Tibial nerve (tissue), 4 donors: ENCODE measurements around the gene TAS2R1.

Experiments used
- EP300 ChIP-seq, 2 donors: sonication (generic); formaldehyde crosslinking; IDR thresholded peaks; one replicate each; pipeline ENCODE4 v1.6.1; 2017; ENCODE audit warnings: antibody characterized with exemption in 2 of 2, mild to moderate bottlenecking in 1 of 2
- POLR2A ChIP-seq, 2 donors: fragments of 450-650 bp; IDR thresholded peaks; one replicate each; pipeline ENCODE4 v1.6.1; 2017; ENCODE audit warnings: antibody characterized with exemption in 2 of 2, mild to moderate bottlenecking in 2 of 2, moderate library complexity in 2 of 2
- TF ChIP-seq, protein P1 (sequence below), 5 experiments: fragments of 200-600 bp in 3 of 5; fragments of 450-650 bp in 2 of 5; sonication (generic) in 3 of 5; IDR thresholded peaks; one replicate each; pipeline ENCODE4 v1.5.1; 2016 to 2019; ENCODE audit warnings: antibody characterized with exemption in 5 of 5, mild to moderate bottlenecking in 3 of 5, moderate library complexity in 2 of 5

DNA sequence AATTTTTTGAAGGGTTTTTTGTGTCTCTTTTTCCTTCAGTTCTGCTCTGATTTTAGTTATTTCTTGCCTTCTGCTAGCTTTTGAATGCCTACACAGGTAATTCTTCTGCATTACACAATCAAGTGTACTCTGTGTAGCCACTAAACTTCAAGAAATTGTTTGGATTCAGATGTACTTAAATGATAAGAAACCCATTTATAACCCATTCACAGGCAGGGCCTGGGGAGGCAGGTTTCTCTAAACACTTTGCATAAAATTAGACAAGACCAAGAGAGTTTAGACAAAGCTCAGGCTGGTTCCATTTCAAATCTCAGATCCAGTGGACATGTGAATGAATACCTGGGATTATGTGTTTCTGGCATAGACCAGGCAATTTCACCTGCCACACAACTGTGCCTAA is 43.0 kb downstream of the TAS2R1 start:
- TF ChIP-seq, protein P1, sequence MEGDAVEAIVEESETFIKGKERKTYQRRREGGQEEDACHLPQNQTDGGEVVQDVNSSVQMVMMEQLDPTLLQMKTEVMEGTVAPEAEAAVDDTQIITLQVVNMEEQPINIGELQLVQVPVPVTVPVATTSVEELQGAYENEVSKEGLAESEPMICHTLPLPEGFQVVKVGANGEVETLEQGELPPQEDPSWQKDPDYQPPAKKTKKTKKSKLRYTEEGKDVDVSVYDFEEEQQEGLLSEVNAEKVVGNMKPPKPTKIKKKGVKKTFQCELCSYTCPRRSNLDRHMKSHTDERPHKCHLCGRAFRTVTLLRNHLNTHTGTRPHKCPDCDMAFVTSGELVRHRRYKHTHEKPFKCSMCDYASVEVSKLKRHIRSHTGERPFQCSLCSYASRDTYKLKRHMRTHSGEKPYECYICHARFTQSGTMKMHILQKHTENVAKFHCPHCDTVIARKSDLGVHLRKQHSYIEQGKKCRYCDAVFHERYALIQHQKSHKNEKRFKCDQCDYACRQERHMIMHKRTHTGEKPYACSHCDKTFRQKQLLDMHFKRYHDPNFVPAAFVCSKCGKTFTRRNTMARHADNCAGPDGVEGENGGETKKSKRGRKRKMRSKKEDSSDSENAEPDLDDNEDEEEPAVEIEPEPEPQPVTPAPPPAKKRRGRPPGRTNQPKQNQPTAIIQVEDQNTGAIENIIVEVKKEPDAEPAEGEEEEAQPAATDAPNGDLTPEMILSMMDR (IDR thresholded peaks at IDR 0.05): no peak
- no peak for TF ChIP-seq POLR2A (IDR thresholded peaks at IDR 0.05)
- TF ChIP-seq EP300 (IDR thresholded peaks at IDR 0.05): no peak
